ENCODE measurements around the gene HJV.

HJV gene

DNA sequence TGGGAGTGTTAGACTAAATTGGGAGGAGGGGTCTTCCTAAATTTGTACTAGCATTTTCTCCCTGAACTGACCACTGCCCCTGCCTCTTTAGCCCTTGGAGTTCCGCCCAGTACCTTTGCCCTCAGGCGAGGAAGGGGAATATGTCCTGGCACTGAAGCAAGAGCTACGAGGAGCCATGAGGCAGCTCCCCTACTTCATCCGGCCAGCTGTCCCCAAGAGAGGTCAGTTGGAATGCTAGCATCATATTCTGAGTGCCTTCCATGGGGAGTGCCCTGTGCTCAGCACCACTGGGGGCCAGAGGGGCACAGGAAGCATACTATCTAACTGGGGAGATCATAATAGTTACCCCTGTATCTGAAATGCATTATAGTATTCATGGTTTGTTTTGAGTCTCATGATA, 46.3 kb downstream of the HJV start:
- no peak for DNase-seq (ENCODE audit: low read depth)

DNA sequence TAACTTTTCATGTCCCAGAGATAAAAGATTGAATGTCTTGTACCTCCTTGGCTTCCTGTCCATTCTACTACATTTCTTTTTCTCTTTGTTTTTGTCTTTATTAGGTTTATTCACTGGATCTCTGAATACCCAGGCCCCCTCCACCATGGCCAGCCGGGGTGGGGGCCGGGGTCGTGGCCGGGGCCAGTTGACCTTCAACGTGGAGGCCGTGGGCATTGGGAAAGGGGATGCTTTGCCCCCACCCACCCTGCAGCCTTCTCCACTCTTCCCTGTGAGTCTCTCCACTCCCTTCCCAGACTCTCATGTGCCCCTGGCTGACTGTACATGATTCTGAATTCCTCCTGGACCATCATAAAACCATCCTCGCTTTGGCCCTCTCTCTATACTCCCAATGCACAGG, 46.8 kb downstream of the HJV start:
- no peak for DNase-seq (ENCODE audit: low read depth)

GRCh38 chr1:145972580-145972979, 49.0 kb downstream of the HJV start:
- no peak for DNase-seq (ENCODE audit: low read depth)
